OCI-LY3 (cell line): ENCODE results near the gene JAML.

Experiments
- H2AFZ ChIP-seq: fragments of 200-600, 300-600 bp; shearing (Covaris generic); 2 replicates; pipeline ENCODE4 v1.6.0; 2014; ENCODE audit warnings: antibody characterized with exemption, low read depth, low read length
- H3K27ac ChIP-seq: fragments of 200-600, 300-600 bp; sonication (generic); 2 replicates; pipeline ENCODE4 v1.5.1; 2014; ENCODE audit warnings: mild to moderate bottlenecking, low read length, moderate library complexity, mixed read lengths
- H3K27me3 ChIP-seq: fragments of 200-600, 300-600 bp; sonication (generic); 2 replicates; pipeline ENCODE4 v1.6.1; 2014; ENCODE audit warnings: low read depth, low read length, mixed read lengths
- H3K36me3 ChIP-seq: fragments of 200-600, 300-600 bp; sonication (generic); replicated peaks from 2 replicates; pipeline ENCODE3; 2014; ENCODE audit warnings: low read depth, low read length, mixed read lengths
- H3K4me1 ChIP-seq: fragments of 300-600, 200-600 bp; sonication (generic); 2 replicates; pipeline ENCODE4 v1.6.1; 2014; ENCODE audit warnings: low read length, mixed read lengths
- H3K4me2 ChIP-seq: fragments of 200-600, 300-600 bp; sonication (generic); 2 replicates; pipeline ENCODE4 v1.6.1; 2014; ENCODE audit warnings: low read length, mixed read lengths
- H3K4me3 ChIP-seq: fragments of 300-600, 200-600 bp; sonication (generic); 2 replicates; pipeline ENCODE4 v1.5.1; 2014; ENCODE audit warnings: antibody characterized with exemption, mild to moderate bottlenecking, low read length, moderate library complexity
- H3K79me2 ChIP-seq: fragments of 300-600, 200-600 bp; shearing (Covaris generic); 2 replicates; pipeline ENCODE4 v1.6.1; 2014; ENCODE audit warnings: mild to moderate bottlenecking, low read length, mixed read lengths
- H3K9ac ChIP-seq: fragments of 300-600, 200-600 bp; shearing (Covaris generic); 2 replicates; pipeline ENCODE4 v1.6.0; 2014; ENCODE audit warnings: mild to moderate bottlenecking, low read length, moderate library complexity
- H3K9me3 ChIP-seq: fragments of 200-600, 300-600 bp; shearing (Covaris generic); 2 replicates; pipeline ENCODE4 v1.6.1; 2014; ENCODE audit warnings: low read length, mixed read lengths; ENCODE audit not compliant: insufficient read depth
- H4K20me1 ChIP-seq: fragments of 200-600, 300-600 bp; sonication (generic); 2 replicates; pipeline ENCODE4 v1.6.1; 2016; ENCODE audit warnings: low read length, mixed read lengths; ENCODE audit not compliant: insufficient read depth
- EZH2phosphoT487 ChIP-seq: fragments of 200-600 bp; shearing (Covaris generic); IDR thresholded peaks from 2 replicates; pipeline ENCODE4 v1.6.1; 2018; ENCODE audit warnings: antibody characterized with exemption, mixed run types, low read depth
- TF ChIP-seq, protein P1 (sequence below): fragments of 200-600, 300-600 bp; sonication (generic); IDR thresholded peaks from 2 replicates; pipeline ENCODE4 v1.5.1; 2014; ENCODE audit warnings: antibody characterized with exemption, low read length, low read depth

JAML gene

DNA sequence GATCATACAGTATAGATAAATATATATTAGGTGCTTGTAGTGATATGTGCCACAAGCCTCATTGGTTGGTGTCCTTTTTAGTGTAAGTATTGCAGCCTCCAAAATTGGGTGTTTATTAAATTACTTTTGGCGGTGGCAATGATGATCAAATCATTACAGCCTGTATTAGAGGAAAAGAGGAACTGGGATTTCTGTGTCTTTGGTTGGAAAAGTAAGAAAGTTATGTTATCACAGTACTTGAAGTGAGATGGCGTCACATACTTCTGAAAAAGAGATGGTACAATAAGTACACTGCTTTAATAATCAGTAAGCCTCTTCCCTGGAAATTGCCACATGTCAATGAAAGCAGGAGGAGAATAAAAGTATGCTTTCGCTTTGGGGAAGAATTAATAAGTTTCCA is 27.9 kb upstream of the JAML start:
- H3K4me3 ChIP-seq, result peak overlapping the region; percentile 85
- H3K36me3 ChIP-seq, result no peaks in the 10 kb centered on the region
- H3K27ac ChIP-seq, result 0 out of 2 replicates have a peak overlapping the region, but pooled peaks have one; percentile 56
- TF ChIP-seq, protein P1, sequence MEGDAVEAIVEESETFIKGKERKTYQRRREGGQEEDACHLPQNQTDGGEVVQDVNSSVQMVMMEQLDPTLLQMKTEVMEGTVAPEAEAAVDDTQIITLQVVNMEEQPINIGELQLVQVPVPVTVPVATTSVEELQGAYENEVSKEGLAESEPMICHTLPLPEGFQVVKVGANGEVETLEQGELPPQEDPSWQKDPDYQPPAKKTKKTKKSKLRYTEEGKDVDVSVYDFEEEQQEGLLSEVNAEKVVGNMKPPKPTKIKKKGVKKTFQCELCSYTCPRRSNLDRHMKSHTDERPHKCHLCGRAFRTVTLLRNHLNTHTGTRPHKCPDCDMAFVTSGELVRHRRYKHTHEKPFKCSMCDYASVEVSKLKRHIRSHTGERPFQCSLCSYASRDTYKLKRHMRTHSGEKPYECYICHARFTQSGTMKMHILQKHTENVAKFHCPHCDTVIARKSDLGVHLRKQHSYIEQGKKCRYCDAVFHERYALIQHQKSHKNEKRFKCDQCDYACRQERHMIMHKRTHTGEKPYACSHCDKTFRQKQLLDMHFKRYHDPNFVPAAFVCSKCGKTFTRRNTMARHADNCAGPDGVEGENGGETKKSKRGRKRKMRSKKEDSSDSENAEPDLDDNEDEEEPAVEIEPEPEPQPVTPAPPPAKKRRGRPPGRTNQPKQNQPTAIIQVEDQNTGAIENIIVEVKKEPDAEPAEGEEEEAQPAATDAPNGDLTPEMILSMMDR, result no peak
- TF ChIP-seq EZH2phosphoT487, result no peak
- H3K4me2 ChIP-seq, result peak overlapping the region; percentile 83
- H3K4me1 ChIP-seq, result peaks cover 5% of the 10 kb centered on the region; the same call in 1 of the 2 replicates
- H4K20me1 ChIP-seq, result no peaks in the 10 kb centered on the region
- H3K79me2 ChIP-seq, result no peaks in the 10 kb centered on the region
- peak overlapping the region; percentile 85 for H2AFZ ChIP-seq
- H3K9ac ChIP-seq, result peak overlapping the region; percentile 59
- H3K27me3 ChIP-seq, result no peaks in the 10 kb centered on the region
- no peaks in the 10 kb centered on the region for H3K9me3 ChIP-seq

DNA sequence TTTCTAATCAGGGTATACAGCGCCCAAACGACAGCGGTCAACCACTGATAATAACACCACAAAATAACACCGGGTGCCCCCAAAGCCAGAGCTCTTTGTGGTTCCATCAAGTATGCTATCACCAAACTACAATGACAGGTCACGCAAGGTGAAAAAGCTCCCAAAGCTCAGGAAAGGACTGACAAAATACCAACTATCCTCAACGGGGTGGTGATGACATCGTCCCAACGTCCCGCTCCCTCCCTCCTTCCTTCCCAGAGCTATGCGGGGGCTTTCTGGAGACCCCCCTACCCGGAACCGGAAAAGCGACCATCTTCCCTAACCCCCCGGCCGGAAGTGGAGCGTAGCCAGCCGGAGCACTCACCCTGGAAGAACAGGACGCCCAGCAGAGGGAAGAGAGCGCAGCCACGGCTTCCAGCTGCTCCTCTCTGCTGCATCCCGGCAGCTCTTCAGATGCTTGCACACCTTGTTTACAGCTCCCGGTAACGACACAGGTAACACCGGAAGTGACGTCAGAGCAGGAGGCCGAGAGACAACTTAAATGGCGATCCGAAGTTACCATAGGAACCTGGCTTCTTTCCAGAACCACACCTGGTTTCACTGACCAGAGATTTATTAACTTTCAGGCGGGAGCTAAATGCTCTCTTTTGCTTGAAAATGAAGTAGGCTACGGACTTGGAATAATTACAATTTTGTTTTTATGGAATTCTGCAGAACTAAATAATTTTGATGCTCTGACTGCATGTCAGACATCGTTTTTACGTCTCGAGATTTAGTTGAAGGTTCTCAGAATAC is 27.2 kb upstream of the JAML start, which contains the start of gene MPZL3:
MPZL3 (minus strand) TSS at position 508 of the 795 bp plus-strand sequence; CDS start at position 437, 71 bp downstream.
- no peaks in the 10 kb centered on the region for H3K79me2 ChIP-seq
- no peaks in the 10 kb centered on the region for H3K27me3 ChIP-seq
- H3K9ac ChIP-seq, result peak within 1 kb of the TSS; percentile 59
- peaks cover 5% of the 10 kb centered on the region; the same call in 1 of the 2 replicates for H3K4me1 ChIP-seq
- no peaks in the 10 kb centered on the region for H4K20me1 ChIP-seq
- no peak for TF ChIP-seq EZH2phosphoT487
- TF ChIP-seq, protein P1, result no peak
- H3K9me3 ChIP-seq, result no peaks in the 10 kb centered on the region
- H3K4me2 ChIP-seq, result peak within 1 kb of the TSS; percentile 83
- peak within 1 kb of the TSS; percentile 56 for H3K27ac ChIP-seq
- H3K36me3 ChIP-seq, result no peaks in the 10 kb centered on the region
- peak within 1 kb of the TSS; percentile 85 for H2AFZ ChIP-seq
- H3K4me3 ChIP-seq, result peak within 1 kb of the TSS; percentile 85

DNA sequence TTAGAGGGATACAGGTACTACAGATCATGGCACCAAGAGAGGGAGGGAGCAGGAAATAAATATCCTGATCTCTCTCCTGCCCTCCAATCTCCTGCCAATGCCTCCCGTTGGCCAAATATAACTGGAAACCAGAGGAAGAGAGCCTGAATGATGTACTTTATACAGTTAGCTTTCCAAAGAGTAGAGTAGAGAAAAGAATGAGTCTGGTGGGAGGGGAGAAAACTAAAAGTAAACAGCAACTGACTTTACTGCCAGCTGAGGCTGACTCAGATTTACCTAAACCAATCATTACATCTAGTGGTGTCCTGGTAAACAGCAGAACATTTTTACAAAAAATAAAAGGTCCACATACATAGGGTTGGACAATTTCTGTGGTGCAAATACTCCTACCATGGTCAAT is 22.2 kb upstream of the JAML start:
- no peak overlapping the region for H3K27ac ChIP-seq
- no peak overlapping the region for H3K4me2 ChIP-seq
- H3K4me1 ChIP-seq, result no peaks in the 10 kb centered on the region; the same call in 1 of the 2 replicates
- no peaks in the 10 kb centered on the region for H4K20me1 ChIP-seq
- H3K9ac ChIP-seq, result no peak overlapping the region
- H3K36me3 ChIP-seq, result no peaks in the 10 kb centered on the region
- TF ChIP-seq EZH2phosphoT487, result no peak
- TF ChIP-seq, protein P1, result no peak
- H3K9me3 ChIP-seq, result no peaks in the 10 kb centered on the region
- no peaks in the 10 kb centered on the region for H3K79me2 ChIP-seq
- no peak overlapping the region for H2AFZ ChIP-seq
- no peaks in the 10 kb centered on the region for H3K27me3 ChIP-seq
- H3K4me3 ChIP-seq, result no peak overlapping the region

DNA sequence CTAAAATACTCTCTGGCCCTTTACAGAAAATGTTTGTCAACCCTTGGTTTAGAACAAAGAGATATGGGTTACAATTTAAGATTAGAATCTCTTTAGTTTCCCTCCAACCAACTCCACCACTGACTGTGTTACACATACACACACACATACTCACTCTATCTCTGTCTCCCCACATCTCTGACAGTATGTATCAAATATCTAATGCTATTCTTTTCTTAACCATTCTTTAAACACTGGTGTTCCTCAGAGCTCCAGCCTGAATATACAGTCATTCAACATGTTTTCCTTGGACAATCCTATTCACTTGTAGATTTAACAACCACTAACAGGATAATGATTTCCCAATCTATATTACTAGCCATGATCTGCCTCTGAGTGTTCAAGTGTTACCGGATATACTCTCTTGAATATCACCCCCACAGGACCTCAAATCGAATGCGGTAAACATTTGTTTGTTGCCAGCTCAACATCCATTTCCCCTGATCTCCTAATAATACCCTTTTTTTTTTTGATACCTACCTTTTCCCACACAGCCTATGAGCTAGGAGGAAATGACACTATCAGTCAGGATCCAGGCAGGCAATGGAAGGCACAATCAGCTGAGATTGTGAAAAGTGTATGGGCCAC is 21.2 kb upstream of the JAML start:
- Histone ChIP-seq H3K4me3 (no peak overlapping the region), H3K4me2 (no peak overlapping the region), H4K20me1 (no peaks in the 10 kb centered on the region), H3K27me3 (no peaks in the 10 kb centered on the region), H3K4me1 (0 out of 2 replicates have a peak, but pooled peaks cover 6% of the 10 kb centered on the region), H2AFZ (no peak overlapping the region), H3K27ac (no peak overlapping the region), H3K9me3 (no peaks in the 10 kb centered on the region), H3K9ac (no peak overlapping the region), H3K79me2 (no peaks in the 10 kb centered on the region), H3K36me3 (no peaks in the 10 kb centered on the region)
- TF ChIP-seq, protein P1, result no peak
- TF ChIP-seq EZH2phosphoT487, result no peak
